Suprapubic skin (tissue), 3 donors: ENCODE measurements around the gene PLOD1.

Experiments used
- CTCF ChIP-seq, 2 donors: fragments of 200-600 bp in 1 of 2; fragments of 450-650 bp in 1 of 2; sonication (generic) in 1 of 2; IDR thresholded peaks; one replicate each; pipeline ENCODE4 v1.5.1; 2016 to 2019; ENCODE audit warnings: antibody characterized with exemption in 2 of 2, mild to moderate bottlenecking in 1 of 2, moderate library complexity in 1 of 2
- POLR2A ChIP-seq, 2 donors: fragments of 450-650 bp; IDR thresholded peaks; one replicate each; pipeline ENCODE4 v1.6.1; 2017; ENCODE audit warnings: antibody characterized with exemption in 2 of 2, mild to moderate bottlenecking in 2 of 2, moderate library complexity in 2 of 2

GRCh38 chr1:11985171-11985570, 50.7 kb downstream of the PLOD1 start:
- TF ChIP-seq CTCF (IDR thresholded peaks at IDR 0.05) (no peak), POLR2A (IDR thresholded peaks at IDR 0.05) (no peak)
